ENCODE results near the gene GPR17. TPM values are rescaled to one million over a fixed set of nuclear protein-coding genes. Genes with fewer than 3 reads are reported as not detected.

GPR17 gene
- total and polyA plus RNA-seq, 9 of the 15 experiments (the other 6 are each of a cell fraction or from before 2014, with no cell fraction given) = not detected

GRCh38 chr2:127701193-127701650, 55.3 kb downstream of the GPR17 start, which contains the start of gene SFT2D3 (continued):
- TF ChIP-seq SMAD1 (IDR thresholded peaks at IDR 0.05; ENCODE audit: low read depth, low read length, partially characterized antibody) (peak; percentile 52), ADNP (tag; IDR thresholded peaks at IDR 0.05) (no peak), ZNF431 (CRISPR knock-in tag; IDR thresholded peaks at IDR 0.05) (0 out of 2 replicates have a peak, but pooled peaks have one; percentile 8), ZNF263 (CRISPR knock-in tag; IDR thresholded peaks at IDR 0.05; ENCODE audit: borderline replicate concordance) (no peak), ETV1 (tag; conservative IDR thresholded peaks at IDR 0.05; ENCODE audit: low read depth) (peak; percentile 76), LEF1 (IDR thresholded peaks at IDR 0.05) (no peak), LARP7 (IDR thresholded peaks at IDR 0.05) (no peak), CCAR2 (IDR thresholded peaks at IDR 0.05; ENCODE audit: low read depth, low read length) (no peak), ZNF655 (CRISPR knock-in tag; IDR thresholded peaks at IDR 0.05) (no peak), ARID2 (IDR thresholded peaks at IDR 0.05) (no peak), CEBPZ (IDR thresholded peaks at IDR 0.05; ENCODE audit: borderline replicate concordance, low read depth, low read length) (no peak), HNRNPUL1 (IDR thresholded peaks at IDR 0.05; ENCODE audit: low read length) (no peak), CEBPB (tag; IDR thresholded peaks at IDR 0.05) (no peak), RBM22 (IDR thresholded peaks at IDR 0.05; ENCODE audit: low read depth, low read length, poor library complexity, severe bottlenecking) (peak; percentile 79), SMARCC2 (IDR thresholded peaks at IDR 0.05; ENCODE audit: low read depth) (no peak), TGIF2 (CRISPR knock-in tag; IDR thresholded peaks at IDR 0.05) (no peak), CBX3 (IDR thresholded peaks at IDR 0.05; ENCODE audit: borderline replicate concordance in 1 of 2, low read length in 2 of 2) (no peak), CREBBP (IDR thresholded peaks at IDR 0.05; ENCODE audit: low read depth, low read length) (no peak), HMG20A (CRISPR knock-in tag; conservative IDR thresholded peaks at IDR 0.05) (no peak), NONO (IDR thresholded peaks at IDR 0.05; ENCODE audit: low read depth in 2 of 2, low read length in 1 of 2) (peak in 1 of 2 experiments; percentile 78; a peak in 2 of 4 replicates), ZNF561 (CRISPR knock-in tag; conservative IDR thresholded peaks at IDR 0.05) (no peak), FOXO4 (CRISPR knock-in tag; IDR thresholded peaks at IDR 0.05) (no peak), ZC3H11A (IDR thresholded peaks at IDR 0.05; ENCODE audit: low read depth, low read length) (no peak; the same call in 1 of the 2 replicates), ZNF354B (CRISPR knock-in tag; IDR thresholded peaks at IDR 0.05) (no peak), ZNF316 (IDR thresholded peaks at IDR 0.05) (no peak)

Measured in K562 (cell line).